ENCODE measurements around the gene CCDC3. TPM values are rescaled to one million over a fixed set of nuclear protein-coding genes. Genes with fewer than 3 reads are reported as not detected.

The CCDC3 gene
- total and polyA plus RNA-seq, 4 donors: 2.2 to 12.3 (median 6.6) TPM

- Histone ChIP-seq H3K9ac (ENCODE audit: low read depth in 1 of 2, low read length in 2 of 2) (no peak overlapping the region), H3K36me3 (ENCODE audit: control insufficient read depth in 4 of 4, insufficient read depth in 3 of 4, low read depth in 1 of 4, low read length in 3 of 4) (no peaks in the 10 kb centered on the region), H3K4me1 (ENCODE audit: control insufficient read depth in 4 of 4, insufficient read depth in 4 of 4, low read length in 3 of 4) (peaks cover 7 to 33% (median 19%) of the 10 kb centered on the region in 4 donors), H3K9me3 (ENCODE audit: control insufficient read depth in 4 of 4, low read length in 3 of 4) (no peaks in the 10 kb centered on the region), H3K27ac (ENCODE audit: low read depth in 1 of 2, low read length in 2 of 2) (no peak overlapping the region), H3K4me3 (ENCODE audit: low read depth in 1 of 3, low read length in 3 of 3) (no peak overlapping the region), H3K27me3 (ENCODE audit: control insufficient read depth in 4 of 4, insufficient read depth in 4 of 4, low read length in 3 of 4) (no peaks in the 10 kb centered on the region)
- TF ChIP-seq TAF1 (conservative IDR thresholded peaks at IDR 0.05) (no peak), CTCF (IDR thresholded peaks at IDR 0.05; ENCODE audit: low read depth, low read length, missing input control) (no peak), ATF3 (IDR thresholded peaks at IDR 0.05) (no peak)
- WGBS: 96% methylated on average over 5 of the region's 5 CpGs
- DNase-seq (ENCODE audit: low spot score): no peak
Measured at GRCh38 chr10:12876266-12876665, 125.2 kb downstream of the CCDC3 start.

- no peak for DNase-seq (ENCODE audit: low spot score)
- Histone ChIP-seq H3K4me1 (ENCODE audit: control insufficient read depth in 4 of 4, insufficient read depth in 4 of 4, low read length in 3 of 4) (peaks cover 7 to 33% (median 19%) of the 10 kb centered on the region in 4 donors), H3K4me3 (ENCODE audit: low read depth in 1 of 3, low read length in 3 of 3) (no peak overlapping the region), H3K9ac (ENCODE audit: low read depth in 1 of 2, low read length in 2 of 2) (no peak overlapping the region), H3K9me3 (ENCODE audit: control insufficient read depth in 4 of 4, low read length in 3 of 4) (no peaks in the 10 kb centered on the region), H3K36me3 (ENCODE audit: control insufficient read depth in 4 of 4, insufficient read depth in 3 of 4, low read depth in 1 of 4, low read length in 3 of 4) (no peaks in the 10 kb centered on the region), H3K27ac (ENCODE audit: low read depth in 1 of 2, low read length in 2 of 2) (no peak overlapping the region), H3K27me3 (ENCODE audit: control insufficient read depth in 4 of 4, insufficient read depth in 4 of 4, low read length in 3 of 4) (no peaks in the 10 kb centered on the region)
- WGBS: 30% methylated on average over 5 of the region's 5 CpGs
- TF ChIP-seq GABPA (IDR thresholded peaks at IDR 0.05 in 1 of 2, conservative IDR thresholded peaks at IDR 0.05 in 1 of 2) (no peak), ATF3 (IDR thresholded peaks at IDR 0.05) (no peak), REST (IDR thresholded peaks at IDR 0.05) (no peak), YY1 (IDR thresholded peaks at IDR 0.05) (peak; percentile 80), EGR1 (IDR thresholded peaks at IDR 0.05; ENCODE audit: low read depth in 2 of 2) (no peak), TAF1 (conservative IDR thresholded peaks at IDR 0.05) (no peak), FOXA1 (IDR thresholded peaks at IDR 0.05) (peak; percentile 35), SP1 (IDR thresholded peaks at IDR 0.05) (peak; percentile 50), JUND (IDR thresholded peaks at IDR 0.05) (peak in 1 of 2 donors; percentile 65), CTCF (IDR thresholded peaks at IDR 0.05; ENCODE audit: low read depth, low read length, missing input control) (no peak), HNF4G (IDR thresholded peaks at IDR 0.05) (peak; percentile 17), MAX (IDR thresholded peaks at IDR 0.05) (no peak), FOXA2 (IDR thresholded peaks at IDR 0.05) (peak; percentile 81), RXRA (IDR thresholded peaks at IDR 0.05) (peak; percentile 52 to 75), RAD21 (IDR thresholded peaks at IDR 0.05) (peak; percentile 40 to 41), HNF4A (conservative IDR thresholded peaks at IDR 0.05) (peak; percentile 46 to 68)
- TF ChIP-seq, protein P1, sequence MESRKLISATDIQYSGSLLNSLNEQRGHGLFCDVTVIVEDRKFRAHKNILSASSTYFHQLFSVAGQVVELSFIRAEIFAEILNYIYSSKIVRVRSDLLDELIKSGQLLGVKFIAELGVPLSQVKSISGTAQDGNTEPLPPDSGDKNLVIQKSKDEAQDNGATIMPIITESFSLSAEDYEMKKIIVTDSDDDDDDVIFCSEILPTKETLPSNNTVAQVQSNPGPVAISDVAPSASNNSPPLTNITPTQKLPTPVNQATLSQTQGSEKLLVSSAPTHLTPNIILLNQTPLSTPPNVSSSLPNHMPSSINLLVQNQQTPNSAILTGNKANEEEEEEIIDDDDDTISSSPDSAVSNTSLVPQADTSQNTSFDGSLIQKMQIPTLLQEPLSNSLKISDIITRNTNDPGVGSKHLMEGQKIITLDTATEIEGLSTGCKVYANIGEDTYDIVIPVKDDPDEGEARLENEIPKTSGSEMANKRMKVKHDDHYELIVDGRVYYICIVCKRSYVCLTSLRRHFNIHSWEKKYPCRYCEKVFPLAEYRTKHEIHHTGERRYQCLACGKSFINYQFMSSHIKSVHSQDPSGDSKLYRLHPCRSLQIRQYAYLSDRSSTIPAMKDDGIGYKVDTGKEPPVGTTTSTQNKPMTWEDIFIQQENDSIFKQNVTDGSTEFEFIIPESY (IDR thresholded peaks at IDR 0.05): peak; percentile 13
Measured at GRCh38 chr10:12875100-12875499, 126.4 kb downstream of the CCDC3 start.

All from liver (tissue), 9 donors.